Myocyte (in vitro differentiated cells): Measurements from ENCODE around the gene GFRA3. TPM values are rescaled to one million over a fixed set of nuclear protein-coding genes. Genes with fewer than 3 reads are reported as not detected.

Experiments used
- total RNA-seq: library from RNA; depleted of rRNA; stranded (reverse); fragments of >200 nt; gene quantifications from 2 replicates; pipeline ENCODE4 v1.2.3, GENCODE V29; 2014

GFRA3 gene
- total RNA-seq, 1 donor from 2014 or later, result not detected

Other genes with a start within 250 kb of the GFRA3 start
- gene FAM13B, start 241.5 kb downstream of the GFRA3 start, total RNA-seq, result 14.0 and 20.6 TPM in 2 replicates
- not detected in 2 replicates for gene WNT8A, start 190.6 kb downstream of the GFRA3 start, total RNA-seq
- gene NME5, start 135.2 kb downstream of the GFRA3 start, total RNA-seq, result 0.16 and 0.62 TPM in 2 replicates
- gene BRD8, start 96.0 kb downstream of the GFRA3 start, total RNA-seq, result 37.8 and 38.1 TPM in 2 replicates
- 1.6 and 2.8 TPM in 2 replicates for gene KIF20A, start 95.5 kb downstream of the GFRA3 start, total RNA-seq
- 31.6 and 33.2 TPM in 2 replicates for gene CDC23, start 61.3 kb downstream of the GFRA3 start, total RNA-seq
- 0.05 and 0.16 TPM in 2 replicates for gene CDC25C, start 57.2 kb upstream of the GFRA3 start, total RNA-seq
- 35.2 and 38.7 TPM in 2 replicates for gene FAM53C, start 63.6 kb upstream of the GFRA3 start, total RNA-seq
- 33.3 and 41.4 TPM in 2 replicates for gene KDM3B, start 78.1 kb upstream of the GFRA3 start, total RNA-seq
- gene REEP2, start 164.4 kb upstream of the GFRA3 start, total RNA-seq, result 6.4 and 9.1 TPM in 2 replicates
- 6.2 and 8.1 TPM in 2 replicates for gene EGR1, start 190.9 kb upstream of the GFRA3 start, total RNA-seq